ENCODE data around the gene ZNF467.

The ZNF467 gene

GRCh38 chr7:149721084-149721601, 52.2 kb downstream of the ZNF467 start:
- no peaks in the 10 kb centered on the region for H3K9me3 ChIP-seq (ENCODE audit: insufficient read depth, low read depth, low read length)
- no peak overlapping the region for H3K9ac ChIP-seq (ENCODE audit: low read depth, low read length)
- H3K27ac ChIP-seq (ENCODE audit: low read depth, low read length): no peak overlapping the region
- H3K4me3 ChIP-seq (ENCODE audit: low read length): no peak overlapping the region
- no peaks in the 10 kb centered on the region for H3K4me1 ChIP-seq (ENCODE audit: insufficient read depth, low read length)
- 92% methylated on average over 16 of the region's 16 CpGs for WGBS
- H3K36me3 ChIP-seq (ENCODE audit: insufficient read depth, low read length): peaks cover 43% of the 10 kb centered on the region
- no peaks in the 10 kb centered on the region for H3K27me3 ChIP-seq (ENCODE audit: insufficient read depth, low read length)

GRCh38 chr7:149720372-149721083, 52.9 kb downstream of the ZNF467 start:
- H3K4me1 ChIP-seq (ENCODE audit: insufficient read depth, low read length): 0 out of 2 replicates have a peak, but pooled peaks cover 2% of the 10 kb centered on the region
- H3K4me3 ChIP-seq (ENCODE audit: low read length): no peak overlapping the region
- H3K9ac ChIP-seq (ENCODE audit: low read depth, low read length): no peak overlapping the region
- no peak overlapping the region for H3K27ac ChIP-seq (ENCODE audit: low read depth, low read length)
- peaks cover 38% of the 10 kb centered on the region for H3K36me3 ChIP-seq (ENCODE audit: insufficient read depth, low read length)
- no peaks in the 10 kb centered on the region for H3K9me3 ChIP-seq (ENCODE audit: insufficient read depth, low read depth, low read length)
- 91% methylated on average over 22 of the region's 22 CpGs for WGBS
- no peaks in the 10 kb centered on the region for H3K27me3 ChIP-seq (ENCODE audit: insufficient read depth, low read length)

- no peak overlapping the region for H3K9ac ChIP-seq (ENCODE audit: low read depth, low read length)
- 88% methylated on average over 4 of the region's 5 CpGs for WGBS
- peaks cover 32% of the 10 kb centered on the region for H3K36me3 ChIP-seq (ENCODE audit: insufficient read depth, low read length)
- no peak overlapping the region for H3K4me3 ChIP-seq (ENCODE audit: low read length)
- no peaks in the 10 kb centered on the region for H3K27me3 ChIP-seq (ENCODE audit: insufficient read depth, low read length)
- no peak overlapping the region for H3K27ac ChIP-seq (ENCODE audit: low read depth, low read length)
- H3K9me3 ChIP-seq (ENCODE audit: insufficient read depth, low read depth, low read length): no peaks in the 10 kb centered on the region
- H3K4me1 ChIP-seq (ENCODE audit: insufficient read depth, low read length): 0 out of 2 replicates have a peak, but pooled peaks cover 4% of the 10 kb centered on the region
Measured at GRCh38 chr7:149719912-149720335, 53.5 kb downstream of the ZNF467 start.

GRCh38 chr7:149719050-149719899, 54.1 kb downstream of the ZNF467 start:
- H3K36me3 ChIP-seq (ENCODE audit: insufficient read depth, low read length): peaks cover 28% of the 10 kb centered on the region
- H3K9me3 ChIP-seq (ENCODE audit: insufficient read depth, low read depth, low read length): no peaks in the 10 kb centered on the region
- no peak overlapping the region for H3K4me3 ChIP-seq (ENCODE audit: low read length)
- 0 out of 2 replicates have a peak, but pooled peaks cover 4% of the 10 kb centered on the region for H3K4me1 ChIP-seq (ENCODE audit: insufficient read depth, low read length)
- 0 out of 2 replicates have a peak, but pooled peaks cover under 1% of the 10 kb centered on the region for H3K27me3 ChIP-seq (ENCODE audit: insufficient read depth, low read length)
- WGBS: 89% methylated on average over 29 of the region's 29 CpGs
- no peak overlapping the region for H3K9ac ChIP-seq (ENCODE audit: low read depth, low read length)
- H3K27ac ChIP-seq (ENCODE audit: low read depth, low read length): no peak overlapping the region

- H3K27ac ChIP-seq (ENCODE audit: low read depth, low read length): no peak overlapping the region
- no peaks in the 10 kb centered on the region for H3K9me3 ChIP-seq (ENCODE audit: insufficient read depth, low read depth, low read length)
- no peak overlapping the region for H3K4me3 ChIP-seq (ENCODE audit: low read length)
- 95% methylated on average over 6 of the region's 6 CpGs for WGBS
- peaks cover 23% of the 10 kb centered on the region for H3K36me3 ChIP-seq (ENCODE audit: insufficient read depth, low read length)
- H3K27me3 ChIP-seq (ENCODE audit: insufficient read depth, low read length): peaks cover 6% of the 10 kb centered on the region
- no peak overlapping the region for H3K9ac ChIP-seq (ENCODE audit: low read depth, low read length)
- H3K4me1 ChIP-seq (ENCODE audit: insufficient read depth, low read length): 0 out of 2 replicates have a peak, but pooled peaks cover 4% of the 10 kb centered on the region
Measured at GRCh38 chr7:149718730-149719049, 54.7 kb downstream of the ZNF467 start.

GRCh38 chr7:149717481-149717880, 55.9 kb downstream of the ZNF467 start:
- no peak overlapping the region for H3K9ac ChIP-seq (ENCODE audit: low read depth, low read length)
- no peak overlapping the region for H3K27ac ChIP-seq (ENCODE audit: low read depth, low read length)
- H3K4me1 ChIP-seq (ENCODE audit: insufficient read depth, low read length): 0 out of 2 replicates have a peak, but pooled peaks cover 4% of the 10 kb centered on the region
- no peaks in the 10 kb centered on the region for H3K9me3 ChIP-seq (ENCODE audit: insufficient read depth, low read depth, low read length)
- H3K4me3 ChIP-seq (ENCODE audit: low read length): no peak overlapping the region
- H3K27me3 ChIP-seq (ENCODE audit: insufficient read depth, low read length): peaks cover 14% of the 10 kb centered on the region
- H3K36me3 ChIP-seq (ENCODE audit: insufficient read depth, low read length): peaks cover 14% of the 10 kb centered on the region
- WGBS: 95% methylated on average over 5 of the region's 5 CpGs

- H3K9ac ChIP-seq (ENCODE audit: low read depth, low read length): no peak overlapping the region
- H3K4me1 ChIP-seq (ENCODE audit: insufficient read depth, low read length): 0 out of 2 replicates have a peak, but pooled peaks cover 4% of the 10 kb centered on the region
- 0 out of 2 replicates have a peak, but pooled peaks cover under 1% of the 10 kb centered on the region for H3K9me3 ChIP-seq (ENCODE audit: insufficient read depth, low read depth, low read length)
- peaks cover 14% of the 10 kb centered on the region for H3K27me3 ChIP-seq (ENCODE audit: insufficient read depth, low read length)
- no peak overlapping the region for H3K4me3 ChIP-seq (ENCODE audit: low read length)
- no peak overlapping the region for H3K27ac ChIP-seq (ENCODE audit: low read depth, low read length)
- WGBS: 92% methylated on average over 4 of the region's 4 CpGs
- peaks cover 11% of the 10 kb centered on the region for H3K36me3 ChIP-seq (ENCODE audit: insufficient read depth, low read length)
Measured at GRCh38 chr7:149716932-149717307, 56.5 kb downstream of the ZNF467 start.

GRCh38 chr7:149716007-149716931, 57.1 kb downstream of the ZNF467 start:
- 91% methylated on average over 11 of the region's 11 CpGs for WGBS
- Histone ChIP-seq H3K9ac (ENCODE audit: low read depth, low read length) (no peak overlapping the region), H3K27me3 (ENCODE audit: insufficient read depth, low read length) (peaks cover 14% of the 10 kb centered on the region)

GRCh38 chr7:149715476-149715875, 57.9 kb downstream of the ZNF467 start:
- Histone ChIP-seq H3K4me3 (ENCODE audit: low read length) (peak overlapping the region; percentile 94), H3K27me3 (ENCODE audit: insufficient read depth, low read length) (peaks cover 14% of the 10 kb centered on the region), H3K9ac (ENCODE audit: low read depth, low read length) (peak overlapping the region; percentile 86), H3K9me3 (ENCODE audit: insufficient read depth, low read depth, low read length) (peaks cover 14% of the 10 kb centered on the region), H3K4me1 (ENCODE audit: insufficient read depth, low read length) (0 out of 2 replicates have a peak, but pooled peaks cover 4% of the 10 kb centered on the region), H3K27ac (ENCODE audit: low read depth, low read length) (no peak overlapping the region), H3K36me3 (ENCODE audit: insufficient read depth, low read length) (no peaks in the 10 kb centered on the region)
- WGBS: 55% methylated on average over 8 of the region's 8 CpGs

More at GRCh38 chr7:149716007-149716931, 57.1 kb downstream of the ZNF467 start:
- Histone ChIP-seq H3K9me3 (ENCODE audit: insufficient read depth, low read depth, low read length) (peaks cover 7% of the 10 kb centered on the region; the same call in 1 of the 2 replicates), H3K4me1 (ENCODE audit: insufficient read depth, low read length) (0 out of 2 replicates have a peak, but pooled peaks cover 4% of the 10 kb centered on the region), H3K4me3 (ENCODE audit: low read length) (peak overlapping the region; percentile 94), H3K27ac (ENCODE audit: low read depth, low read length) (no peak overlapping the region), H3K36me3 (ENCODE audit: insufficient read depth, low read length) (peaks cover 5% of the 10 kb centered on the region)

GRCh38 chr7:149714910-149715471, 58.4 kb downstream of the ZNF467 start:
- peak overlapping the region; percentile 86 for H3K9ac ChIP-seq (ENCODE audit: low read depth, low read length)
- 0 out of 2 replicates have a peak, but pooled peaks cover 4% of the 10 kb centered on the region for H3K4me1 ChIP-seq (ENCODE audit: insufficient read depth, low read length)
- peaks cover 14% of the 10 kb centered on the region for H3K27me3 ChIP-seq (ENCODE audit: insufficient read depth, low read length)
- no peak overlapping the region for H3K27ac ChIP-seq (ENCODE audit: low read depth, low read length)
- H3K36me3 ChIP-seq (ENCODE audit: insufficient read depth, low read length): no peaks in the 10 kb centered on the region
- peak overlapping the region; percentile 94 for H3K4me3 ChIP-seq (ENCODE audit: low read length)
- WGBS: 2% methylated on average over 48 of the region's 48 CpGs
- H3K9me3 ChIP-seq (ENCODE audit: insufficient read depth, low read depth, low read length): peaks cover 16% of the 10 kb centered on the region

All from HUES64 (cell line).